GM23338 (cell line): ENCODE data around the gene AP1S1.

Experiments used
- CREB1 ChIP-seq: fragments of 250-450 bp; sonication (Bioruptor Pico); IDR thresholded peaks from 2 replicates; pipeline ENCODE4 v1.5.0; 2020; ENCODE audit warnings: low read depth, mild to moderate bottlenecking, moderate library complexity
- EZH2 ChIP-seq: fragments of 200-600 bp; sonication (generic); IDR thresholded peaks from one replicate; pipeline ENCODE4 v1.8.0; 2017; ENCODE audit warnings: antibody characterized with exemption, mild to moderate bottlenecking, low read depth; ENCODE audit not compliant: unreplicated experiment
- EZH2phosphoT487 ChIP-seq: fragments of 200-600 bp; sonication (generic); IDR thresholded peaks from one replicate; pipeline ENCODE4 v1.8.1; 2018; ENCODE audit warnings: antibody characterized with exemption; ENCODE audit not compliant: unreplicated experiment
- JUNB ChIP-seq: IDR thresholded peaks from one replicate; pipeline ENCODE4 v1.6.1; 2016; ENCODE audit warnings: antibody characterized with exemption; ENCODE audit not compliant: unreplicated experiment
- POLR2AphosphoS5 ChIP-seq: IDR thresholded peaks from 2 replicates; pipeline ENCODE4 v1.6.1; 2016; ENCODE audit warnings: antibody characterized with exemption, low read depth
- STAT1 ChIP-seq: IDR thresholded peaks from one replicate; pipeline ENCODE4 v1.6.1; 2016; ENCODE audit warnings: antibody characterized with exemption; ENCODE audit not compliant: unreplicated experiment
- ZNF114 ChIP-seq: fragments of 250-450 bp; sonication (Bioruptor Pico); IDR thresholded peaks from 2 replicates; pipeline ENCODE4 v1.5.0; 2020; ENCODE audit warnings: mild to moderate bottlenecking, moderate library complexity
- TF ChIP-seq, protein P1 (sequence below), 2 experiments: fragments of 200-600 bp in 1 of 2; sonication (generic) in 1 of 2; conservative IDR thresholded peaks; 2 replicates each; pipeline versions ENCODE4 v1.5.1 to v1.6.1; 2016 to 2017; ENCODE audit warnings: antibody characterized with exemption in 2 of 2, low read depth in 2 of 2, mild to moderate bottlenecking in 2 of 2, moderate library complexity in 1 of 2
- TF ChIP-seq, protein P2 (sequence below): IDR thresholded peaks from one replicate; pipeline ENCODE4 v1.6.1; 2018; ENCODE audit warnings: antibody characterized with exemption; ENCODE audit not compliant: unreplicated experiment
- TF ChIP-seq, protein P3 (sequence below): IDR thresholded peaks from 2 replicates; pipeline ENCODE4 v1.6.1; 2016; ENCODE audit warnings: antibody characterized with exemption

DNA sequence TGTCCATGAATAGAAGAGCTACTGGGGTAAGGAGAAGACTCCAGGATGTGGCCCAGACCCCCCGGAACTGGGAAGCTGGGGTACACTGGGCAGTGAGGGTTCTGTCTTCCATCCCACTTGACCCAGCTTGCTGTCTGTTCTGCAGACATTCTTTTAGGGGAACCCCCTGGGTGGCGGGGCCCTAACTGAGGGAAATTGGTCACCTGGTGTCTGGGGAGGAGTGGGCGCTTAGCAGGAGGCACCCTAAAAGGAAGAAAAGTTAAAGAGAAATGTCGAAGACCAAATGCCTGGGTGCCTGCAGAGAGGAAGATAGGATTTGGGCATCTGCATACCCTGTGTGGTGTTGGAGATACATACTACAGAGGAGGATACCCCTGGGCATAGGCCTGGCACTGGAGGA lies 1.0 kb downstream of the AP1S1 start:
- TF ChIP-seq, protein P1, sequence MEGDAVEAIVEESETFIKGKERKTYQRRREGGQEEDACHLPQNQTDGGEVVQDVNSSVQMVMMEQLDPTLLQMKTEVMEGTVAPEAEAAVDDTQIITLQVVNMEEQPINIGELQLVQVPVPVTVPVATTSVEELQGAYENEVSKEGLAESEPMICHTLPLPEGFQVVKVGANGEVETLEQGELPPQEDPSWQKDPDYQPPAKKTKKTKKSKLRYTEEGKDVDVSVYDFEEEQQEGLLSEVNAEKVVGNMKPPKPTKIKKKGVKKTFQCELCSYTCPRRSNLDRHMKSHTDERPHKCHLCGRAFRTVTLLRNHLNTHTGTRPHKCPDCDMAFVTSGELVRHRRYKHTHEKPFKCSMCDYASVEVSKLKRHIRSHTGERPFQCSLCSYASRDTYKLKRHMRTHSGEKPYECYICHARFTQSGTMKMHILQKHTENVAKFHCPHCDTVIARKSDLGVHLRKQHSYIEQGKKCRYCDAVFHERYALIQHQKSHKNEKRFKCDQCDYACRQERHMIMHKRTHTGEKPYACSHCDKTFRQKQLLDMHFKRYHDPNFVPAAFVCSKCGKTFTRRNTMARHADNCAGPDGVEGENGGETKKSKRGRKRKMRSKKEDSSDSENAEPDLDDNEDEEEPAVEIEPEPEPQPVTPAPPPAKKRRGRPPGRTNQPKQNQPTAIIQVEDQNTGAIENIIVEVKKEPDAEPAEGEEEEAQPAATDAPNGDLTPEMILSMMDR (conservative IDR thresholded peaks at IDR 0.05; ENCODE audit: low read depth in 2 of 2): no peak
- TF ChIP-seq EZH2phosphoT487: no peak
- no peak for TF ChIP-seq EZH2
- no peak for TF ChIP-seq POLR2AphosphoS5
- TF ChIP-seq JUNB: no peak
- TF ChIP-seq STAT1: no peak
- TF ChIP-seq ZNF114 (CRISPR knock-in tag): no peak
- TF ChIP-seq CREB1 (CRISPR knock-in tag): no peak
- TF ChIP-seq, protein P2, sequence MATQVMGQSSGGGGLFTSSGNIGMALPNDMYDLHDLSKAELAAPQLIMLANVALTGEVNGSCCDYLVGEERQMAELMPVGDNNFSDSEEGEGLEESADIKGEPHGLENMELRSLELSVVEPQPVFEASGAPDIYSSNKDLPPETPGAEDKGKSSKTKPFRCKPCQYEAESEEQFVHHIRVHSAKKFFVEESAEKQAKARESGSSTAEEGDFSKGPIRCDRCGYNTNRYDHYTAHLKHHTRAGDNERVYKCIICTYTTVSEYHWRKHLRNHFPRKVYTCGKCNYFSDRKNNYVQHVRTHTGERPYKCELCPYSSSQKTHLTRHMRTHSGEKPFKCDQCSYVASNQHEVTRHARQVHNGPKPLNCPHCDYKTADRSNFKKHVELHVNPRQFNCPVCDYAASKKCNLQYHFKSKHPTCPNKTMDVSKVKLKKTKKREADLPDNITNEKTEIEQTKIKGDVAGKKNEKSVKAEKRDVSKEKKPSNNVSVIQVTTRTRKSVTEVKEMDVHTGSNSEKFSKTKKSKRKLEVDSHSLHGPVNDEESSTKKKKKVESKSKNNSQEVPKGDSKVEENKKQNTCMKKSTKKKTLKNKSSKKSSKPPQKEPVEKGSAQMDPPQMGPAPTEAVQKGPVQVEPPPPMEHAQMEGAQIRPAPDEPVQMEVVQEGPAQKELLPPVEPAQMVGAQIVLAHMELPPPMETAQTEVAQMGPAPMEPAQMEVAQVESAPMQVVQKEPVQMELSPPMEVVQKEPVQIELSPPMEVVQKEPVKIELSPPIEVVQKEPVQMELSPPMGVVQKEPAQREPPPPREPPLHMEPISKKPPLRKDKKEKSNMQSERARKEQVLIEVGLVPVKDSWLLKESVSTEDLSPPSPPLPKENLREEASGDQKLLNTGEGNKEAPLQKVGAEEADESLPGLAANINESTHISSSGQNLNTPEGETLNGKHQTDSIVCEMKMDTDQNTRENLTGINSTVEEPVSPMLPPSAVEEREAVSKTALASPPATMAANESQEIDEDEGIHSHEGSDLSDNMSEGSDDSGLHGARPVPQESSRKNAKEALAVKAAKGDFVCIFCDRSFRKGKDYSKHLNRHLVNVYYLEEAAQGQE: no peak
- TF ChIP-seq, protein P3, sequence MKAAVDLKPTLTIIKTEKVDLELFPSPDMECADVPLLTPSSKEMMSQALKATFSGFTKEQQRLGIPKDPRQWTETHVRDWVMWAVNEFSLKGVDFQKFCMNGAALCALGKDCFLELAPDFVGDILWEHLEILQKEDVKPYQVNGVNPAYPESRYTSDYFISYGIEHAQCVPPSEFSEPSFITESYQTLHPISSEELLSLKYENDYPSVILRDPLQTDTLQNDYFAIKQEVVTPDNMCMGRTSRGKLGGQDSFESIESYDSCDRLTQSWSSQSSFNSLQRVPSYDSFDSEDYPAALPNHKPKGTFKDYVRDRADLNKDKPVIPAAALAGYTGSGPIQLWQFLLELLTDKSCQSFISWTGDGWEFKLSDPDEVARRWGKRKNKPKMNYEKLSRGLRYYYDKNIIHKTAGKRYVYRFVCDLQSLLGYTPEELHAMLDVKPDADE: no peak
